ENCODE measurements around the gene CNOT9. TPM values are rescaled to one million over a fixed set of nuclear protein-coding genes. Genes with fewer than 3 reads are reported as not detected.
A peak's percentile ranks its signal among the peaks of the same experiment; 100 is the strongest.

Gene CNOT9
- total RNA-seq, 1 donor from 2014 or later, result 53.7 TPM

DNA sequence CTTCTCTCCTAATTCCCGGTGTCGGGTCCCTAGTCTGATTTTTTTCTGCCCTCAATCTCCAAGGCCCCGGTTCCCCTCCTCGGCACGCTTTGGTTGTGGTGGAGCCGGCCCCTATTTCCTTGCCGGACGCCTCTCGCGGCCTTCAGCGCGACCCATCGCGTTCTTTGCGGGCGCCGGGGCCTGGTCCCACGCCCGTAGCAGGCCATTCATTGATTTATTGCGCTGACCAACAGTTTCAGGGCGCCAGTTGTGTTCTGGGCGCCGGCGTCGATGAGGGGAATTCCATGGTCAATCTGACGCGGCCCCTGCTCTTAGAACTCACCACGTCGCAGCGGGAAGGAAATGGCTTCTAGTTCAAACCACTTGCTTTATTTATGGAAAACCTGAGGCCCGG lies 396 bp downstream of the CNOT9 start:
- no peaks in the 10 kb centered on the region for H3K36me3 ChIP-seq (ENCODE audit: control insufficient read depth, insufficient read depth, low read length)
- DNase-seq (ENCODE audit: low read depth) (peak; percentile 49), FAIRE-seq (no peak)
- H3K27me3 ChIP-seq (ENCODE audit: control insufficient read depth, insufficient read depth, low read length), result no peaks in the 10 kb centered on the region
- TF ChIP-seq, protein P1, sequence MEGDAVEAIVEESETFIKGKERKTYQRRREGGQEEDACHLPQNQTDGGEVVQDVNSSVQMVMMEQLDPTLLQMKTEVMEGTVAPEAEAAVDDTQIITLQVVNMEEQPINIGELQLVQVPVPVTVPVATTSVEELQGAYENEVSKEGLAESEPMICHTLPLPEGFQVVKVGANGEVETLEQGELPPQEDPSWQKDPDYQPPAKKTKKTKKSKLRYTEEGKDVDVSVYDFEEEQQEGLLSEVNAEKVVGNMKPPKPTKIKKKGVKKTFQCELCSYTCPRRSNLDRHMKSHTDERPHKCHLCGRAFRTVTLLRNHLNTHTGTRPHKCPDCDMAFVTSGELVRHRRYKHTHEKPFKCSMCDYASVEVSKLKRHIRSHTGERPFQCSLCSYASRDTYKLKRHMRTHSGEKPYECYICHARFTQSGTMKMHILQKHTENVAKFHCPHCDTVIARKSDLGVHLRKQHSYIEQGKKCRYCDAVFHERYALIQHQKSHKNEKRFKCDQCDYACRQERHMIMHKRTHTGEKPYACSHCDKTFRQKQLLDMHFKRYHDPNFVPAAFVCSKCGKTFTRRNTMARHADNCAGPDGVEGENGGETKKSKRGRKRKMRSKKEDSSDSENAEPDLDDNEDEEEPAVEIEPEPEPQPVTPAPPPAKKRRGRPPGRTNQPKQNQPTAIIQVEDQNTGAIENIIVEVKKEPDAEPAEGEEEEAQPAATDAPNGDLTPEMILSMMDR (IDR thresholded peaks at IDR 0.05; ENCODE audit: insufficient read depth, low read length, severe bottlenecking), result no peak
- H3K4me3 ChIP-seq (ENCODE audit: low read depth, low read length), result peak overlapping the region; percentile 68

DNA sequence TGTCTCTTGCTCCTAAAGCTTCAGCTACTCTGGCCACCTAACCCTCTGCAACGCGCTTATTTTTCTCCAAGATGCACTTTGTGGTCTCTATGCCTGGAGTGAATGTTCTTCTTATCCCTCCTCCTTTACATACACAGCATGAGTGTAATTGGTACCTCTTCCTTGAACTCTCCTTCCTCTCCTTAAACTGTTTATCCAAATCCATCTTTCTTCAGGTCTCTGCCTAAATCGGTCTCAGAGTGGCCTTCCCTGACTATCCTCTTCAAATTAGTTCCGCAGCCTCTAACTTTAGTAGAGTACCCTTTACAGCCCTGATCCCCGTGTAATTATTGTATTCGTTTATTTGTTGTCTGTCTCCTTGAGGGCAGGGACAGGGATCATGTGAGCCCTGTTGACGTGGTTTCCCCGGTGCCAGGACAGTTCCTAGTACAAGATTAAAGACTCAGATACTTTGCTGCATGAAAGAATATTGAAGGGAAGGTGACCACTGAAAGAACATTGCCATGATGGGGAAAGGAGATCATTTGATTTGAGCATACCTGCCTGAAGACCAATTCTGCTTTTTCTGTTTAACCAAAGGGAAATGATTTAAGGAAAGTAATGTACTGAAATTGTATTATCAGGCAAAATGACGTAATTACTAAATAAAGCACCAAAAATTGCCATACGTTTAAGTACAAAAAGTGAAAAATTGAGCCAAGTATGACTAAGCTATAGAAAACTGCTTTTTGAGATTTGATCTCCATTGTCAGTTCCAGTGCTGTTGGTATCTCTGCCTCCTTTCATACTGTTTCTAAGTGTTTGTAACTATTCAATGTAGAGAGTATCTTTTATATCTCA lies 1.2 kb downstream of the CNOT9 start:
- DNase-seq (ENCODE audit: low read depth) (peak; percentile 32), FAIRE-seq (no peak)
- TF ChIP-seq, protein P1 (IDR thresholded peaks at IDR 0.05; ENCODE audit: insufficient read depth, low read length, severe bottlenecking), result no peak
- Histone ChIP-seq H3K27me3 (ENCODE audit: control insufficient read depth, insufficient read depth, low read length) (no peaks in the 10 kb centered on the region), H3K36me3 (ENCODE audit: control insufficient read depth, insufficient read depth, low read length) (no peaks in the 10 kb centered on the region), H3K4me3 (ENCODE audit: low read depth, low read length) (peak overlapping the region; percentile 68)

DNA sequence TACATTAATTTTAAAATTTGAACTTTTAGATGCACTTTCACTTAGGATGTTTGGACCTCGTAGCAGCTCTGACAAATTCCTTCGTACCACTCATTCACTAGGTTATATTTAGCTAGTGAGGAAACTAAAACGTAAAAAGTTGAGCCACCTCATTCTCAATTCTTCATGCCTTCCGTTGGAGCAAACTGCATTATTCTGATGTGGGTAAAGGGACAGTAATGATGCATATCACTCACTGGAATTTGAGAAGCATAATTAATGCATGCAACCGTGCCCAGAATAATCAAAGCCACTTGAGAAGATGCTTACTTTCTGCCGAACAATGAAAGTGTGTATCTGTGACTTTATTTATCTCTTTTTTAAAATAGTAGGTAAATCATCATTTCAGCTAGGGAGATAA lies 2.2 kb downstream of the CNOT9 start:
- Histone ChIP-seq H3K4me3 (ENCODE audit: low read depth, low read length) (no peak overlapping the region), H3K27me3 (ENCODE audit: control insufficient read depth, insufficient read depth, low read length) (no peaks in the 10 kb centered on the region), H3K36me3 (ENCODE audit: control insufficient read depth, insufficient read depth, low read length) (no peaks in the 10 kb centered on the region)
- FAIRE-seq, result no peak
- DNase-seq (ENCODE audit: low read depth), result peak; percentile 5
- TF ChIP-seq, protein P1 (IDR thresholded peaks at IDR 0.05; ENCODE audit: insufficient read depth, low read length, severe bottlenecking), result no peak

DNA sequence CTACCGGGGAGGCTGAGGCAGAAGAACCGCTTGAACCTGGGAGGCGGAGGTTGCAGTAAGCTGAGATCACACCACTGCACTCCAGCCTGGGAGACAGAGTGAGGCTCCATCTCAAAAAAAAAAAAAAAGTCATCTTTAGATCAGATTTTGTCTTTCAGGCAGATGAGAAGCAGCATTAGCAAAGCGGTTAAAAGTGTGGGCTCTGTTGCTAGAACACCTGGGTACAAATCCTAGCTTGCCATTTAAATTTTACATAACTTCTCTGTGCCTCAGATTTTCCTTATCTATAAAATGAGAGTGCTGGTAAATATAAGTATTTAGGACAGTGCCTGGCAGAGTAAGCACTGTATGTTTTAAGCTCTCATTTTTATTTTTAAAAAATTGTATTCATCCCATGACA lies 8.2 kb downstream of the CNOT9 start:
- peaks cover 2% of the 10 kb centered on the region for H3K36me3 ChIP-seq (ENCODE audit: control insufficient read depth, insufficient read depth, low read length)
- no peak overlapping the region for H3K4me3 ChIP-seq (ENCODE audit: low read depth, low read length)
- no peak for FAIRE-seq
- no peaks in the 10 kb centered on the region for H3K27me3 ChIP-seq (ENCODE audit: control insufficient read depth, insufficient read depth, low read length)
- TF ChIP-seq, protein P1 (IDR thresholded peaks at IDR 0.05; ENCODE audit: insufficient read depth, low read length, severe bottlenecking), result no peak
- DNase-seq (ENCODE audit: low read depth), result no peak

DNA sequence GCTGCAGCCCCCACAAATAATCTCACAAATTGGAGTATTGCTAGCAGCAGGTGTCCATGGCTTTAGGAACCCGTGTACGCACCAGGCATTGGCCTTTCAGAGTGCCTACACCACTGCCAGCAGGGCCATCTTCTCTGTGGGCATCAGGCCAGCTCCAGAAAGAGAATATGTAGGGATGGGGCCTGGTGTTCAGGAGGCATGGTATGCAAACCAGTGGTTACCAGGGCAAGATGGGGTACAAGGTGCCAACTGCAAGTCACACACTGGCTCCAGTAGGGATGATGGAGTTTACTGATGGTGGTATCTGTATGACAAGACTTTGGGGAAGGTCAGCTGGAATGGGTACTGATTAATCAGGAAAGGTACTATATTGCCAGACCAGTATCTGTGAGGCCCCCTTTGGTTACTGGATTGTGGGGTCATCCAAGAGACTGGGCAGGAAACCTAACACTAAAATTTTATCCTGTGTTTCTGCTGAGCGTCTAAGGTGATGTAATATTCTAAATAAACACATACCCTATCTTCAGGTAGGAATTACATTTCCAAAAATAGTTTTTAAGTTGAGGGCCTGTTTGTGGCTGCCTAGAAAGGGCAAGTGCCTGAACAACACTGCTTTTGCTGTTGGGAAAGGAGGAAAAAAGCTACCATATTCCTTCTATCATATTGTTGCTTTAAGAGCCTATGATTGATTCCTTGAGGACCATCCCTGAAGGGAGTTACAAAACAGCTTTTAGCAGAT lies 9.0 kb downstream of the CNOT9 start:
- H3K27me3 ChIP-seq (ENCODE audit: control insufficient read depth, insufficient read depth, low read length), result no peaks in the 10 kb centered on the region
- H3K4me3 ChIP-seq (ENCODE audit: low read depth, low read length), result no peak overlapping the region
- FAIRE-seq (no peak), DNase-seq (ENCODE audit: low read depth) (no peak)
- TF ChIP-seq, protein P1 (IDR thresholded peaks at IDR 0.05; ENCODE audit: insufficient read depth, low read length, severe bottlenecking), result no peak
- H3K36me3 ChIP-seq (ENCODE audit: control insufficient read depth, insufficient read depth, low read length), result peaks cover 2% of the 10 kb centered on the region

All from bronchial epithelial cell (primary cell).